Measurements from ENCODE around the gene GPBAR1. TPM values are rescaled to one million over a fixed set of nuclear protein-coding genes. Genes with fewer than 3 reads are reported as not detected.

The GPBAR1 gene
- total RNA-seq, 2 donors from 2014 or later: 0.91 TPM; not detected in 1

- no peaks in the 10 kb centered on the region for H3K27me3 ChIP-seq (replicated peaks; ENCODE audit: insufficient read depth)
- H3K4me3 ChIP-seq: no peak overlapping the region
- TF ChIP-seq POLR2AphosphoS5 (IDR thresholded peaks at IDR 0.05) (no peak), POLR2A (IDR thresholded peaks at IDR 0.05) (no peak)
- TF ChIP-seq, protein P1, sequence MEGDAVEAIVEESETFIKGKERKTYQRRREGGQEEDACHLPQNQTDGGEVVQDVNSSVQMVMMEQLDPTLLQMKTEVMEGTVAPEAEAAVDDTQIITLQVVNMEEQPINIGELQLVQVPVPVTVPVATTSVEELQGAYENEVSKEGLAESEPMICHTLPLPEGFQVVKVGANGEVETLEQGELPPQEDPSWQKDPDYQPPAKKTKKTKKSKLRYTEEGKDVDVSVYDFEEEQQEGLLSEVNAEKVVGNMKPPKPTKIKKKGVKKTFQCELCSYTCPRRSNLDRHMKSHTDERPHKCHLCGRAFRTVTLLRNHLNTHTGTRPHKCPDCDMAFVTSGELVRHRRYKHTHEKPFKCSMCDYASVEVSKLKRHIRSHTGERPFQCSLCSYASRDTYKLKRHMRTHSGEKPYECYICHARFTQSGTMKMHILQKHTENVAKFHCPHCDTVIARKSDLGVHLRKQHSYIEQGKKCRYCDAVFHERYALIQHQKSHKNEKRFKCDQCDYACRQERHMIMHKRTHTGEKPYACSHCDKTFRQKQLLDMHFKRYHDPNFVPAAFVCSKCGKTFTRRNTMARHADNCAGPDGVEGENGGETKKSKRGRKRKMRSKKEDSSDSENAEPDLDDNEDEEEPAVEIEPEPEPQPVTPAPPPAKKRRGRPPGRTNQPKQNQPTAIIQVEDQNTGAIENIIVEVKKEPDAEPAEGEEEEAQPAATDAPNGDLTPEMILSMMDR (IDR thresholded peaks at IDR 0.05): no peak
- peak overlapping the region in 1 of 2 donors; percentile 17 for H3K27ac ChIP-seq
- peaks cover 31 to 33% of the 10 kb centered on the region in 2 donors for H3K36me3 ChIP-seq
- peaks cover 24% of the 10 kb centered on the region for H3K4me1 ChIP-seq (replicated peaks)
- DNase-seq (ENCODE audit: low spot score): no peak
- H3K9me3 ChIP-seq: no peaks in the 10 kb centered on the region
- WGBS: 79% methylated on average over 16 of the region's 16 CpGs
- intact Hi-C loops (cut with DNase I): no loop called here
Measured at GRCh38 chr2:218278531-218279360, 17.9 kb downstream of the GPBAR1 start.

GRCh38 chr2:218280260-218280870 is 19.6 kb downstream of the GPBAR1 start:
- peak overlapping the region in 1 of 2 donors; percentile 11 for H3K27ac ChIP-seq
- no peak for DNase-seq (ENCODE audit: low spot score)
- intact Hi-C loops (cut with DNase I): loop anchor here (10.0 kb wide), 1 partner anchor 284 kb away; the partner anchor contains the start of genes CNOT9 and USP37
- no peak for TF ChIP-seq POLR2A (IDR thresholded peaks at IDR 0.05)
- no peak for TF ChIP-seq POLR2AphosphoS5 (IDR thresholded peaks at IDR 0.05)
- TF ChIP-seq, protein P1 (IDR thresholded peaks at IDR 0.05): no peak
- no peak overlapping the region for H3K4me3 ChIP-seq
- WGBS: 95% methylated on average over 14 of the region's 14 CpGs
- H3K9me3 ChIP-seq: no peaks in the 10 kb centered on the region
- no peaks in the 10 kb centered on the region for H3K27me3 ChIP-seq (replicated peaks; ENCODE audit: insufficient read depth)
- H3K36me3 ChIP-seq: peaks cover 22 to 26% of the 10 kb centered on the region in 2 donors
- H3K4me1 ChIP-seq (replicated peaks): peaks cover 38% of the 10 kb centered on the region

DNA sequence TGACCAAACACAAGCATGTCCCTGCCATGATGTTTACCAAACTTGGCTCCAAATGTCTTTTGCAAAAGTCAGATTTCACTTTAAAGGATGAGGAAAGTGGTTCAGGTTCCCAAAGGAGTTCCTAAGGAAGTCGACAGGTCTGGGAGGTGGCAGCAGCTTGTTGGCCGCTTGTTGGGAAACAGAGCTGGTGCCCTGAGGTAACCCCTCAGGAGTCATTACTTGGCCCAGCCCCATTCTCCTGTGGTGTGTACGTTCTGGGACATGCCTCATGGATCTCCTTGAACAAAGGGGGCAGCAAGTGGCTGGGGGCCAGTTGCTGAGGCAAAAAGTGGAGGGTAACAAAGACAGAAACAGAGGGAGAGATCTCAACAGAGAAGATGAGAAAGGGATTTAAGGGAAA is 20.6 kb downstream of the GPBAR1 start:
- H3K27ac ChIP-seq: peak overlapping the region; percentile 94 to 96
- no peak for DNase-seq (ENCODE audit: low spot score)
- peaks cover 14 to 16% of the 10 kb centered on the region in 2 donors for H3K36me3 ChIP-seq
- H3K27me3 ChIP-seq (replicated peaks; ENCODE audit: insufficient read depth): no peaks in the 10 kb centered on the region
- H3K4me1 ChIP-seq (replicated peaks): peaks cover 49% of the 10 kb centered on the region
- 49% methylated on average over 3 of the region's 3 CpGs for WGBS
- intact Hi-C loops (cut with DNase I): loop anchor here (10.0 kb wide), 1 partner anchor 283 kb away; the partner anchor contains the start of genes CNOT9 and USP37
- H3K9me3 ChIP-seq: no peaks in the 10 kb centered on the region
- H3K4me3 ChIP-seq: no peak overlapping the region
- TF ChIP-seq POLR2AphosphoS5 (IDR thresholded peaks at IDR 0.05) (no peak), POLR2A (IDR thresholded peaks at IDR 0.05) (no peak)
- TF ChIP-seq, protein P1 (IDR thresholded peaks at IDR 0.05): no peak

GRCh38 chr2:218282173-218282991 is 21.6 kb downstream of the GPBAR1 start:
- intact Hi-C loops (cut with DNase I): loop anchor here (10.0 kb wide), 1 partner anchor 282 kb away; the partner anchor contains the start of genes CNOT9 and USP37
- peak; percentile 71 for DNase-seq (ENCODE audit: low spot score)
- no peaks in the 10 kb centered on the region for H3K9me3 ChIP-seq
- no peaks in the 10 kb centered on the region for H3K27me3 ChIP-seq (replicated peaks; ENCODE audit: insufficient read depth)
- H3K4me3 ChIP-seq: no peak overlapping the region
- H3K4me1 ChIP-seq (replicated peaks): peaks cover 56% of the 10 kb centered on the region
- TF ChIP-seq POLR2AphosphoS5 (IDR thresholded peaks at IDR 0.05) (peak; percentile 61), POLR2A (IDR thresholded peaks at IDR 0.05) (peak; percentile 46)
- TF ChIP-seq, protein P1 (IDR thresholded peaks at IDR 0.05): no peak
- peak overlapping the region; percentile 94 to 96 for H3K27ac ChIP-seq
- H3K36me3 ChIP-seq: peaks cover 6 to 8% of the 10 kb centered on the region in 2 donors
- 32% methylated on average over 17 of the region's 17 CpGs for WGBS

All from prostate gland (tissue), 2 donors.